Activated naive CD4-positive, alpha-beta T cell treated with anti-CD3 and anti-CD28 coated beads, Interleukin-2, amount 10 ng/mL, durations not matched to agents 7 days and 5 days (primary cell): ENCODE data around the gene CENPA.
"Not testable (repeated sequence)": the region's sequence is repeated elsewhere in the genome, so short reads cannot be mapped to it uniquely, and the experiment has no call there.

Experiments
- CTCF ChIA-PET: fragments of 350-600 bp; sonication (Branson Sonifier 250); formaldehyde crosslinking; loops from one replicate; lab custom pipeline; 2021; ENCODE audit warnings: antibody characterized with exemption; lab: Charles Lee
- DNase-seq: peaks from one replicate; pipeline ENCODE4 v3.0.0-alpha.2; 2020
- H3K27ac Mint-ChIP-seq: one replicate; pipeline ENCODE4 v1.8.0; 2021; ENCODE audit warnings: mild to moderate bottlenecking, moderate library complexity, mixed read lengths
- H3K27me3 Mint-ChIP-seq: one replicate; pipeline ENCODE4 v1.8.0; 2021; ENCODE audit warnings: mild to moderate bottlenecking, mixed read lengths
- H3K36me3 Mint-ChIP-seq: one replicate; pipeline ENCODE4 v1.8.0; 2021; ENCODE audit warnings: mixed read lengths
- H3K4me1 Mint-ChIP-seq: one replicate; pipeline ENCODE4 v1.8.0; 2021; ENCODE audit warnings: mixed read lengths
- H3K4me3 Mint-ChIP-seq: one replicate; pipeline ENCODE4 v1.8.0; 2021; ENCODE audit warnings: mild to moderate bottlenecking, moderate library complexity, mixed read lengths
- H3K9me3 Mint-ChIP-seq: one replicate; pipeline ENCODE4 v1.8.0; 2021; ENCODE audit warnings: mixed read lengths

CENPA gene

GRCh38 chr2:26752656-26753055, 33.2 kb upstream of the CENPA start:
- CTCF ChIA-PET, result interaction anchor here (0.6 kb wide), 1 partner anchor 40 kb away, joined by 3 read pairs; no protein-coding TSS in a partner anchor
- peaks cover 1% of the 10 kb centered on the region for H3K4me1 Mint-ChIP-seq
- no peak overlapping the region for H3K27ac Mint-ChIP-seq
- H3K9me3 Mint-ChIP-seq, result no peaks in the 10 kb centered on the region
- peaks cover 23% of the 10 kb centered on the region for H3K27me3 Mint-ChIP-seq
- H3K36me3 Mint-ChIP-seq, result no peaks in the 10 kb centered on the region
- H3K4me3 Mint-ChIP-seq, result no peak overlapping the region
- DNase-seq, result no peak

- CTCF ChIA-PET, result interaction anchor here (1.0 kb wide), 1 partner anchor 9 kb away, joined by 3 read pairs; no protein-coding TSS in a partner anchor
- H3K4me1 Mint-ChIP-seq, result peaks cover 5% of the 10 kb centered on the region
Measured at GRCh38 chr2:26754539-26754938, 31.3 kb upstream of the CENPA start.

GRCh38 chr2:26754972-26755670, 30.7 kb upstream of the CENPA start:
- Mint-ChIP-seq H3K4me3 (no peak overlapping the region), H3K36me3 (no peaks in the 10 kb centered on the region), H3K27me3 (peaks cover 20% of the 10 kb centered on the region), H3K9me3 (no peaks in the 10 kb centered on the region), H3K27ac (no peak overlapping the region), H3K4me1 (peaks cover 5% of the 10 kb centered on the region)
- no peak for DNase-seq
- CTCF ChIA-PET, result interaction anchor here (1.0 kb wide), 1 partner anchor 9 kb away, joined by 3 read pairs; no protein-coding TSS in a partner anchor

More at GRCh38 chr2:26754539-26754938, 31.3 kb upstream of the CENPA start:
- H3K36me3 Mint-ChIP-seq, result no peaks in the 10 kb centered on the region
- H3K9me3 Mint-ChIP-seq, result no peaks in the 10 kb centered on the region
- no peak overlapping the region for H3K4me3 Mint-ChIP-seq
- H3K27ac Mint-ChIP-seq, result no peak overlapping the region
- no peak for DNase-seq
- peaks cover 23% of the 10 kb centered on the region for H3K27me3 Mint-ChIP-seq

- DNase-seq, result no peak
- Mint-ChIP-seq H3K27me3 (peaks cover 22% of the 10 kb centered on the region), H3K4me1 (peaks cover 5% of the 10 kb centered on the region), H3K27ac (no peak overlapping the region), H3K36me3 (no peaks in the 10 kb centered on the region), H3K4me3 (no peak overlapping the region), H3K9me3 (no peaks in the 10 kb centered on the region)
- CTCF ChIA-PET, result no interaction called here
Measured at GRCh38 chr2:26756337-26756736, 29.5 kb upstream of the CENPA start.

GRCh38 chr2:26757873-26758789, 27.7 kb upstream of the CENPA start:
- CTCF ChIA-PET, result interaction anchor here (0.8 to 2.6 kb wide), 2 partner anchors 13 to 152 kb away, joined by 3 to 9 read pairs; no protein-coding TSS in a partner anchor
- Mint-ChIP-seq H3K4me3 (no peak overlapping the region), H3K27ac (no peak overlapping the region), H3K9me3 (no peaks in the 10 kb centered on the region), H3K4me1 (peaks cover 5% of the 10 kb centered on the region), H3K36me3 (no peaks in the 10 kb centered on the region), H3K27me3 (peaks cover 29% of the 10 kb centered on the region)
- DNase-seq, result no peak

- Mint-ChIP-seq H3K27me3 (peaks cover 28% of the 10 kb centered on the region), H3K9me3 (no peaks in the 10 kb centered on the region), H3K36me3 (no peaks in the 10 kb centered on the region), H3K27ac (no peak overlapping the region), H3K4me3 (no peak overlapping the region), H3K4me1 (peaks cover 9% of the 10 kb centered on the region)
- DNase-seq, result no peak
- CTCF ChIA-PET, result interaction anchor here (2.6 kb wide), 1 partner anchor 13 kb away, joined by 9 read pairs; no protein-coding TSS in a partner anchor
Measured at GRCh38 chr2:26758790-26759321, 27.0 kb upstream of the CENPA start.

- no peak for DNase-seq
- no peaks in the 10 kb centered on the region for H3K36me3 Mint-ChIP-seq
- peaks cover 27% of the 10 kb centered on the region for H3K27me3 Mint-ChIP-seq
- CTCF ChIA-PET, result interaction anchor here (2.6 kb wide), 1 partner anchor 14 kb away, joined by 9 read pairs; no protein-coding TSS in a partner anchor
- H3K9me3 Mint-ChIP-seq, result no peaks in the 10 kb centered on the region
- H3K4me1 Mint-ChIP-seq, result peaks cover 14% of the 10 kb centered on the region
- no peak overlapping the region for H3K27ac Mint-ChIP-seq
- H3K4me3 Mint-ChIP-seq, result no peak overlapping the region
Measured at GRCh38 chr2:26759845-26760244, 26.0 kb upstream of the CENPA start.

- not testable (repeated sequence) for H3K27ac Mint-ChIP-seq, H3K4me3 Mint-ChIP-seq
- CTCF ChIA-PET, result interaction anchor here (2.6 kb wide), 1 partner anchor 15 kb away, joined by 9 read pairs; no protein-coding TSS in a partner anchor
Measured at GRCh38 chr2:26760991-26761390, 24.9 kb upstream of the CENPA start.

GRCh38 chr2:26763019-26763418, 22.8 kb upstream of the CENPA start:
- no peak for DNase-seq
- CTCF ChIA-PET, result interaction anchor here (1.2 kb wide), 1 partner anchor 17 kb away, joined by 3 read pairs; no protein-coding TSS in a partner anchor
- H3K4me1 Mint-ChIP-seq, result peaks cover 27% of the 10 kb centered on the region
- H3K9me3 Mint-ChIP-seq, result no peaks in the 10 kb centered on the region
- peaks cover 2% of the 10 kb centered on the region for H3K36me3 Mint-ChIP-seq
- no peak overlapping the region for H3K27ac Mint-ChIP-seq
- H3K27me3 Mint-ChIP-seq, result peaks cover 17% of the 10 kb centered on the region
- H3K4me3 Mint-ChIP-seq, result peak overlapping the region; percentile 90

More at GRCh38 chr2:26760991-26761390, 24.9 kb upstream of the CENPA start:
- Mint-ChIP-seq H3K4me1 (peaks cover 23% of the 10 kb centered on the region), H3K27me3 (peaks cover 17% of the 10 kb centered on the region)
- H3K9me3 Mint-ChIP-seq, H3K36me3 Mint-ChIP-seq, DNase-seq: not testable (repeated sequence)

GRCh38 chr2:26764078-26764887, 21.6 kb upstream of the CENPA start, which contains the start of gene SLC35F6:
TSS of gene SLC35F6 (plus strand) at chr2:26764284. CDS start at chr2:26764350, 66 bp downstream.
- H3K27me3 Mint-ChIP-seq, result peaks cover 17% of the 10 kb centered on the region
- DNase-seq, result peak; percentile 86
- H3K9me3 Mint-ChIP-seq, result no peaks in the 10 kb centered on the region
- H3K4me1 Mint-ChIP-seq, result peaks cover 36% of the 10 kb centered on the region
- CTCF ChIA-PET, result interaction anchor here (0.6 to 1.2 kb wide), 2 partner anchors 18 to 24 kb away, joined by 3 read pairs; no protein-coding TSS in a partner anchor
- H3K4me3 Mint-ChIP-seq, result peak within 1 kb of the TSS; percentile 90
- peak within 1 kb of the TSS; percentile 90 for H3K27ac Mint-ChIP-seq
- H3K36me3 Mint-ChIP-seq, result peaks cover 2% of the 10 kb centered on the region

- peak overlapping the region; percentile 90 for H3K27ac Mint-ChIP-seq
- peaks cover 17% of the 10 kb centered on the region for H3K27me3 Mint-ChIP-seq
- CTCF ChIA-PET, result interaction anchor here (0.6 kb wide), 1 partner anchor 24 kb away, joined by 3 read pairs; no protein-coding TSS in a partner anchor
Measured at GRCh38 chr2:26764906-26765305, 20.9 kb upstream of the CENPA start.

GRCh38 chr2:26765475-26766200, 20.2 kb upstream of the CENPA start:
- H3K9me3 Mint-ChIP-seq, result no peaks in the 10 kb centered on the region
- H3K36me3 Mint-ChIP-seq, result peaks cover 2% of the 10 kb centered on the region
- peak overlapping the region; percentile 90 for H3K4me3 Mint-ChIP-seq
- CTCF ChIA-PET, result no interaction called here
- no peak overlapping the region for H3K27ac Mint-ChIP-seq
- peaks cover 17% of the 10 kb centered on the region for H3K27me3 Mint-ChIP-seq
- DNase-seq, result no peak
- peaks cover 43% of the 10 kb centered on the region for H3K4me1 Mint-ChIP-seq

More at GRCh38 chr2:26764906-26765305, 20.9 kb upstream of the CENPA start:
- DNase-seq, result no peak
- no peaks in the 10 kb centered on the region for H3K9me3 Mint-ChIP-seq
- H3K4me1 Mint-ChIP-seq, result peaks cover 41% of the 10 kb centered on the region
- H3K4me3 Mint-ChIP-seq, result peak overlapping the region; percentile 90
- peaks cover 2% of the 10 kb centered on the region for H3K36me3 Mint-ChIP-seq
